PC-9 (cell line): ENCODE data around the gene CCNY.

Experiments used
- EZH2 ChIP-seq: fragments of 200-600 bp; sonication (generic); IDR thresholded peaks from 2 replicates; pipeline ENCODE4 v1.8.0; 2017; ENCODE audit warnings: antibody characterized with exemption, low read depth
- TF ChIP-seq, protein P1 (sequence below): fragments of 200-600 bp; sonication (generic); conservative IDR thresholded peaks from 2 replicates; pipeline ENCODE4 v1.6.1; 2017; ENCODE audit warnings: mixed run types, antibody characterized with exemption, mild to moderate bottlenecking, moderate library complexity

DNA sequence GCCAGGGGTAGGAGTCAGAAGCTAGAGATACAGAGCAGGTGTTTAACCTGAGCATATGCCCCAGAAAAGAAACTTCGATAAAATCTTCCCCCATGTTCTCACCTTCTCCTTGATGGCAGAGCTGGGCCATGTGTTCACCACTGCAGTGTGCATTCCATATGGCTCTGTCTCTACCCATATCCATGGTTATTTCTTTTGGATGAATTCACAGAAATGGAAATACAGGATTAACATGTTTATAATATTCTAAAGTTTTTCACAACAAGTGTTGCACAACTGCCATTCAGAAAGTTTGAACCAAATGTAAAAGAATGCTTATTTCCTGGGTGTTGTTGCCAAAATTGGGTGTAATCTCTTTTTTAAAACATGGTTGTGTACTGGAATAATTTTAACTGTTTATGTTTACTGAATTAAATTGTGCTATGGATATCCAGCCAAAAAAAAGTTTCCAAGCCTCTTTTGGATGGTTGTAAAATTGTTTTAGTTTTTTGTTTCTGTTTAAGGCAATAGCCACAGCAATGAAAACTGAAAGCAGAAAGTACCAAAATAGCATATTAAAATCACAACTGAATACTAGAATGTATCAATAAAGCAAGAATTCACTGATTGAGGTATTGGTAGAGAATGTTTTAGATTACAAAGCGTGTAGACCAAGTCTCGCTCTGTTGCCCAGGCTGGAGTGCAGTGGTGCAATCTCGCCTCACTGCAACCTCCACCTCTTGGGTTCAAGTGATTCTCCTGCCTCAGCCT, 19.9 kb upstream of the CCNY start:
- TF ChIP-seq, protein P1, sequence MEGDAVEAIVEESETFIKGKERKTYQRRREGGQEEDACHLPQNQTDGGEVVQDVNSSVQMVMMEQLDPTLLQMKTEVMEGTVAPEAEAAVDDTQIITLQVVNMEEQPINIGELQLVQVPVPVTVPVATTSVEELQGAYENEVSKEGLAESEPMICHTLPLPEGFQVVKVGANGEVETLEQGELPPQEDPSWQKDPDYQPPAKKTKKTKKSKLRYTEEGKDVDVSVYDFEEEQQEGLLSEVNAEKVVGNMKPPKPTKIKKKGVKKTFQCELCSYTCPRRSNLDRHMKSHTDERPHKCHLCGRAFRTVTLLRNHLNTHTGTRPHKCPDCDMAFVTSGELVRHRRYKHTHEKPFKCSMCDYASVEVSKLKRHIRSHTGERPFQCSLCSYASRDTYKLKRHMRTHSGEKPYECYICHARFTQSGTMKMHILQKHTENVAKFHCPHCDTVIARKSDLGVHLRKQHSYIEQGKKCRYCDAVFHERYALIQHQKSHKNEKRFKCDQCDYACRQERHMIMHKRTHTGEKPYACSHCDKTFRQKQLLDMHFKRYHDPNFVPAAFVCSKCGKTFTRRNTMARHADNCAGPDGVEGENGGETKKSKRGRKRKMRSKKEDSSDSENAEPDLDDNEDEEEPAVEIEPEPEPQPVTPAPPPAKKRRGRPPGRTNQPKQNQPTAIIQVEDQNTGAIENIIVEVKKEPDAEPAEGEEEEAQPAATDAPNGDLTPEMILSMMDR = no peak
- TF ChIP-seq EZH2 = no peak
